HL-60 (cell line): ENCODE results near the gene ZNF583.

Experiments
- DNase-seq, 2 experiments: peaks; one replicate each; pipeline ENCODE4 v3.0.0-alpha.2; 2010 to 2020; ENCODE audit warnings: low read depth in 1 of 2, low spot score in 1 of 2
- H3K27ac ChIP-seq: fragments of 250-450 bp; sonication (Bioruptor Pico); replicated peaks from 2 replicates; pipeline ENCODE4 v1.5.1; 2020; ENCODE audit warnings: mild to moderate bottlenecking, moderate library complexity
- H3K27me3 ChIP-seq: fragments of 250-450 bp; sonication (Bioruptor Pico); 2 replicates; pipeline ENCODE4 v1.5.1; 2021; ENCODE audit warnings: mild to moderate bottlenecking, moderate library complexity; ENCODE audit not compliant: insufficient read depth, poor library complexity, severe bottlenecking
- H3K4me3 ChIP-seq: replicated peaks from 2 replicates; pipeline ENCODE4 v1.5.1; 2011; ENCODE audit warnings: mild to moderate bottlenecking, control low read depth, low read length; ENCODE audit not compliant: insufficient read depth
- CTCF ChIP-seq: IDR thresholded peaks from one replicate; pipeline ENCODE4 v1.5.1; 2011; ENCODE audit warnings: low read length, control low read depth, inconsistent platforms; ENCODE audit not compliant: insufficient read depth
- GABPA ChIP-seq: IDR thresholded peaks from 2 replicates; pipeline ENCODE4 v1.6.1; 2012; ENCODE audit warnings: low read depth
- POLR2AphosphoS5 ChIP-seq: IDR thresholded peaks from 2 replicates; pipeline ENCODE4 v1.6.1; 2012; ENCODE audit warnings: low read depth
- REST ChIP-seq: IDR thresholded peaks from 2 replicates; pipeline ENCODE4 v1.6.1; 2012; ENCODE audit warnings: low read depth; ENCODE audit not compliant: insufficient replicate concordance
- SPI1 ChIP-seq: IDR thresholded peaks from 2 replicates; pipeline ENCODE4 v1.6.1; 2012; ENCODE audit warnings: low read depth, mild to moderate bottlenecking, borderline replicate concordance

ZNF583 gene

GRCh38 chr19:56377105-56377924, 26.8 kb upstream of the ZNF583 start:
- no peak for DNase-seq
- no peak for TF ChIP-seq CTCF
- no peak for TF ChIP-seq SPI1
- TF ChIP-seq POLR2AphosphoS5, result no peak
- TF ChIP-seq GABPA, result no peak
- Histone ChIP-seq H3K27me3 (no peaks in the 10 kb centered on the region), H3K4me3 (no peak overlapping the region), H3K27ac (no peak overlapping the region)

- TF ChIP-seq GABPA, result no peak
- TF ChIP-seq POLR2AphosphoS5, result no peak
- Histone ChIP-seq H3K4me3 (no peak overlapping the region), H3K27me3 (no peaks in the 10 kb centered on the region), H3K27ac (no peak overlapping the region)
- DNase-seq, result no peak
Observed at GRCh38 chr19:56383826-56384605, 20.1 kb upstream of the ZNF583 start.

- H3K4me3 ChIP-seq, result peak within 1 kb of the TSS; percentile 61
- peak; percentile 97 for DNase-seq
- peak within 1 kb of the TSS; percentile 91 for H3K27ac ChIP-seq
- TF ChIP-seq SPI1 (no peak), POLR2AphosphoS5 (peak; percentile 76), REST (no peak), GABPA (no peak), CTCF (peak; percentile 36)
- H3K27me3 ChIP-seq, result no peaks in the 10 kb centered on the region
Observed at GRCh38 chr19:56393119-56394012, 10.8 kb upstream of the ZNF583 start, which contains the start of gene ZNF582. Gene ZNF582 (minus strand): TSS chr19:56393534. CDS start chr19:56391752, 1,782 bp downstream.

- TF ChIP-seq CTCF, result no peak
- TF ChIP-seq SPI1, result no peak
- TF ChIP-seq POLR2AphosphoS5, result no peak
- no peak for DNase-seq
- H3K27me3 ChIP-seq, result no peaks in the 10 kb centered on the region
- H3K27ac ChIP-seq, result no peak overlapping the region
- no peak overlapping the region for H3K4me3 ChIP-seq
Observed at GRCh38 chr19:56398809-56399208, 5.3 kb upstream of the ZNF583 start.
